Measurements from ENCODE around the gene BRIP1. TPM values are rescaled to one million over a fixed set of nuclear protein-coding genes. Genes with fewer than 3 reads are reported as not detected.

Gene BRIP1
- total and polyA plus RNA-seq, 2 donors (not counting 3 experiments of a cell fraction or from before 2014, with no cell fraction given), result 1.8 to 12.1 TPM

Small RNAs within 50 kb of the gene (small RNA-seq; reads per million reads assigned to genes)
- not detected for gene RF00019 (ENCODE audit: insufficient read depth, insufficient read length, low read depth, low replicate concordance)

Other genes starting within 250 kb of the BRIP1 start
- gene INTS2, start 64.5 kb upstream of the BRIP1 start, total RNA-seq, result 13.4 and 14.4 TPM in 2 replicates
- gene INTS2, start 64.5 kb upstream of the BRIP1 start, polyA plus RNA-seq, result 4.1 and 6.2 TPM in 2 replicates
- gene MED13, start 201.8 kb upstream of the BRIP1 start, total RNA-seq, result 49.6 and 52.3 TPM in 2 replicates
- 10.0 and 11.6 TPM in 2 replicates for gene MED13, start 201.8 kb upstream of the BRIP1 start, polyA plus RNA-seq